ENCODE measurements around the gene SLC43A2.

SLC43A2 gene

DNA sequence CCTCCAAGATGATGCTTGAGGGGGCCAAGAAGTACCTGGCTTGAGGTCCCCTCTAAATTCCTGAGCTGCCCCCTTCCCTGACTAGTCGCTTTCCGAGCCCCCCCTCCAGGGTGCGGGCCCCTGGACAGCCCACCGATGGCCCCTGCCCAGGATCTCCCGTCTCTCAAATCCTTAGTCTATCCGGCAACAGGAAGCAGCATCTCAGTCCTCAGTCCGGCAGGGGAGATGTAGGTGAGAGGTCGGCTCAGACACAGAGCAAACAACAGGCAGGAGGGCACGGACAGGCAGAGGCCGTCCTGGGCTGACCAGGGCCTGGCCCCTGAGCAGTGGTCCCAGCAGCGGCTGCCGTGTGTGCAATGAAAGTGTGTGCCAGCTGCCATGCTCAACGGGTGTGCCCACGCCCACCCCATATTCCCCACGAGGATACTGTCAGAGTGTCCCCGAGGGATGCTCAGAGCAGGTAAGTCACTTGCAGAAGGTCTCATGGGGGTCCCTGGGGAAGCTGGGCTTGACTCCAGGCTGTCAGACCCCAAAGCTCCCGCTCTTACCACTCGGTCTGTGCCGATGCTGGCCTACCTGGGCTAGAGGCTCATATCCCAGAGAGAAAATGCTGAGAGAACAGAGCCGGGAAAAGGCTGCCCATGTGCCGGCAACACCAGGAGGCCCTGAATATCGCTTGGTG, 7.2 kb downstream of the SLC43A2 start:
- peak; percentile 20 for DNase-seq

- no peak for DNase-seq
Observed at GRCh38 chr17:1620486-1620885, 8.1 kb downstream of the SLC43A2 start.

DNA sequence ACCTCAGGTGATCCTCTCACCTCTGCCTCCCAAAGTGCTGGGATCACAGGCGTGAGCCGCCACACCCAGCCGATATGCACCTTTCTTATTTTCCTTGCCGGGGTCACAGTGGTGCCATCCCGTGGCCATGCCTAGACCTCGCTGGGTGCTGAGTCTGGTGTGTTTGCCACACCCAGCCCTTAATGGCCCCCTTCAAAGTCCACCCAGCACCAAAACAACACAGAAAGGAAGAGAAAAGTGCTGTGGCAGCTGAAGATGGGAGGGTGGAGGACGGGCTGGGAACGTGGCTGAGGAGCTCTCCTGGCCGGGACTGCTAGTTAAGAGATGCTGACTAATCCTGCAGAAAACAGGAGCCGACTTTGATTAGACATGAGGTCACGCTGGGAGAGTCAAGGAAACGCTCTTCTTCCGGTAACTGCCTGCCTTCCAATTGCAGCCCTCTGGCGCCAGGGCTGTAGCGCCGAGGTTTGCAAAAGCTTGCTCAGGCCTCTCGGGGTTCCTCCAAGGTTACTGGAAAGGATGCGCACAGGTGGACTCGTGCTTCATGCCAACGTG, 10.9 kb downstream of the SLC43A2 start:
- DNase-seq, result no peak

- DNase-seq, result no peak
Observed at GRCh38 chr17:1616101-1616500, 12.5 kb downstream of the SLC43A2 start.

GRCh38 chr17:1612400-1612799, 16.2 kb downstream of the SLC43A2 start:
- DNase-seq, result no peak

DNA sequence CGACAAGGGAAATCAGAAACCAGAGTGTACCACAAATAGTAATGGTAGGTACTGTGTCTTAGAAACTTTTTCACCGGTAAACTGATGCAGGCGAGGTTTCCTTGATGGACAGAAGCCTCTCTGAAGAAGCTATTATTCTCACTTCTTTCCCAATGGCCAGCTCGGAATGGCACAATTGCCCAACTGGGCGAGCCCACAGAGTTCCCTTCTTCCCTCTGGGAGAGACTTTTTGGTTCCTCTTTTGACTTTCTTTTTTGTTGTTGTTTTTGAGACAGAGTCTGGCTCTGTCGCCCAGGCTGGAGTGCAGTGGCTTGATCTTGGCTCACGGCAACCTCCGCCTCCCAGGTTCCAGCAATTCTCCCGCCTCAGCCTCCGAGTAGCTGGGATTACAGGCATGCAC, 16.9 kb downstream of the SLC43A2 start:
- DNase-seq, result no peak

- no peak for DNase-seq
Observed at GRCh38 chr17:1608676-1609075, 20.0 kb downstream of the SLC43A2 start.

DNA sequence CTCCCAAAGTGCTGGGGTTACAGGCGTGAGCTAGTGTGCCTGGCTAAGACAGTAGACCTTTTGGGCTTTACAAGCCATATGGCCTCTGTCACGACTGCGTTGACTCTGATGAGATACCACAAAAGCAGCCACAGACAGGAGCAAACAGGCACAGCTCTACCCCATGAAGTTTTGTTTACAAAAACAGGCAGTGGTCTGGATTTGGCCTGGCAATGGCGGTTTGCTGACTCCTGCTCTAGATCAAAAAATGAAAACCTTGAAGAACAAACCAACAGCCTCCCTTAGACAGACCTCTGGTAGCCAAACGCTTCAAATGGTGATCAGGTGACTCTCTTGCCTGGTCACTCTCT, 20.7 kb downstream of the SLC43A2 start:
- DNase-seq, result no peak

- DNase-seq, result no peak
Observed at GRCh38 chr17:1606352-1606985, 22.2 kb downstream of the SLC43A2 start.

- no peak for DNase-seq
Observed at GRCh38 chr17:1605681-1606351, 22.8 kb downstream of the SLC43A2 start.

GRCh38 chr17:1604831-1605528, 23.7 kb downstream of the SLC43A2 start:
- no peak for DNase-seq

DNA sequence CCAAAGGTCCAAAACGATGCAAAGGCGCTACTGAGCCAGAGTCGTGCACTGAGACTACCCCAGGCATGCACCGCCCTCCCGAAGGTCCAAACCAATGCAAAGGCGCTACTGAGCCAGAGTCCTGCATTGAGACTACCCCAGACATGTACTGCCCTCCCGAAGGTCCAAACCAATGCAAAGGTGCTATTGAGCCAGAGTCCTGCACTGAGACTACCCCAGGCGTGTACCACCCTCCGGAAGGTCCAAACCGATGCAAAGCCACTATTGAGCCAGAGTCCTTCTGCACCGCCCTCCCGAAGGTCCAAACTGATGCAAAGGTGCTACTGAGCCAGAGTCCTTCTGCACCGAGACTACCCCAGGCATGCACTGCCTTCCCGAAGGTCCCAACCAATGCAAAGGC, 27.1 kb downstream of the SLC43A2 start:
- DNase-seq, result no peak

- DNase-seq, result no peak
Observed at GRCh38 chr17:1598399-1599095, 30.1 kb downstream of the SLC43A2 start.

DNA sequence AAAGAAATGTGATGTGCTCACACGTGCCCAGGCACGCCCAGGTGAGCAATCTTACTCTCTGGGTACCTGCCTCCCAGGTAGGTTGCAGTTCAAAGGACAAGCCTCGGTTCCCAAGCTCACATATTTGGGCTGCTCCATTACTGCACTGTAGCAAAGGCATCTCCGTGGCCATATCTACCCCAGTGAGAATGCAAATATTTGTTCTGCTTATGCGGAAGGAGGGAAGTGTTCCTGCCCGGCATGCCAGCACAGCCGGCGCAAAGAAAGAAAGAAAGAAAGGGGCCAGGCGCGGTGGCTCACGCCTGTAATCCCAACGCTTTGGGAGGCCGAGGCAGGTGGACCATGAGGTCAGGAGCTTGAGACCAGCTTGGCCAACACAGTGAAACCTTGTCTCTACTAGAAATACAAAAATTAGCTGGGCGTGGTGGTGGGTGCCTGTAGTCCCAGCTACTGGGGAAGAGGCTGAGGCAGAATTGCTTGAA, 30.7 kb downstream of the SLC43A2 start:
- DNase-seq, result no peak

DNA sequence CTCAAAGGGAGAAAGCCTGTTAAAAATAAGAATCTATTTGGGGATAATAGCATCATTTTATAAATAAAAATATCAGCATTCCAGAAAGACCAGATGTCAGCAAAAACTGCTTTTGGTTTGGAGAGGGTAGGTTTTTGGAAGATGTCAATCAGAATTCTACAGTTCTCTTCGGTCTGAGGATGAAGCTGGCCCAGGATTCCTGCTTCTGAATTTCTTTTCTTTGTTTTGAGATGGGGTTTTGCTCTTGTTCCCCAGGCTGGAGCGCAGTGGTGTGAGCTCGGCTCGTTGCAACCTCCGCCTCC, 35.1 kb downstream of the SLC43A2 start:
- no peak for DNase-seq

DNA sequence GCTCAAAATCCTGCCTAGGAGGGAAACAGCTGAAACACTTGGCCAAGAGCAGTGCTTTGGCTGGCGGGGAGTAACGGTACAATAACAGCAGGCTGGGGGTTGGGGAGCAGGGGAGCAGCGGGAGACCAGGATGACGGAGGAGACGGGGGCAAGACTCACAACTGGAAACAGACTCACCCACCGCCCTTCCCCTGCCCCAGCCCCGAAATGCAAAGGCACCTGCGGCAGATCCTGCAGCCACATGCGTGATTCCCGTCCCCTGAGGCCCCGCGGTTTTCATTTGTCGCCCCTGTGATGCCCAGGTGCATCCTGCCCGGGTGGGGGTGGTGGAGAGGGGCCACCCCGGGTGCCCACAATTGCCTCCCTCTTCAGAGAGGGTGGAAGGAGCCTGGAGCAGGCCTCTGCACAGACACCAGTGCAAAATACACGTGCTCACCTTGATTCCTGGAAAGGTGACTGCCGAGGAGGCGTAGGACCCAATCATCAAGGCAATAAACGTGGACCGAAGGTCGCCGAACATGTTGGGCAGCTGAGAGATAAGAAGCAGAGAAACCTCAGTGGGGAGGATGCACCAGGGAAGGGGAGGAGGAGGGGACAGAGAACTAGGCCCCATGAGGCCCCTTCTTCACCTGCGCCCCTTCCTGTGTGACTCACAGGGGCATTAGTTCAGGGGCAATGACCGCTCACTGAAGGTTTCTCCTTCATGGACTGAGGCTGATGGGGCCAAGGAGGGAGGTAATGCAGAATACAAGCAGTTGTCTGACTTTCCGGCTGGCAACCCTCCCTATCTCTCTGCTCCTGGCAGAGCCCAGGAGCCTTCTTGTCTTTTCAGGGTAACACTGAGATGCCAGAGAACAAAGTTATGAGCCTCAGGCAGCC, 35.6 kb downstream of the SLC43A2 start:
- peak; percentile 44 for DNase-seq

DNA sequence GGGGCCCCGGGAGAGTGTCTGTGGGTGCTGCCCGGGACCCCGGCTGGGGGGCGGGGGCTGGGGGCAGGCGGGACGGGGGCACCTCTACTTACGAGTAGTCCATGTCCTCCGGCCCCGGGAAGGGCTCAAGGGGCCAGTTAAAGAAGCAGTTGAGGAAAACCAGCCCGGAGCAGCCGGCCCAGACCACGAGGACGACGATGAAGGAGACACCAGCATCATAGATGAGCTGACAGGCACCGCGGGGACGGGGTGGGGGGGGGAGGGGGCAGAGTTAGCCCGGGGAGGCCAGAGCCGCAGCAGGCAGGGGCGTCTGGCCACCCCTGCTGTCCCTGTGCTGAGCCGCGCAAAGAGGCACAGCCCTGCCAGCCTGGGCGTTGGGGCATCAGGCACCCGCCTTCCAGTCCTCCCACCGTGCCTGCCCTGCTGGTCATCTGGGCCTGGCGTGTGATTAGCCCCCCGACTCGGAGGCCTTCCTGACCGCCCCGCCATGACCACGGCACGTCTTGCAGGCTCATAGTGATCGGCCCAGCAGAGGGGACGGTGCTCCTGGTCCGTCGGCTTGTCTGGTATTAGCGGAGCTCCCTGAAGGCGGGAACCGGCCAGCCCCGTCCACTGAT, 37.1 kb downstream of the SLC43A2 start:
- no peak for DNase-seq

DNA sequence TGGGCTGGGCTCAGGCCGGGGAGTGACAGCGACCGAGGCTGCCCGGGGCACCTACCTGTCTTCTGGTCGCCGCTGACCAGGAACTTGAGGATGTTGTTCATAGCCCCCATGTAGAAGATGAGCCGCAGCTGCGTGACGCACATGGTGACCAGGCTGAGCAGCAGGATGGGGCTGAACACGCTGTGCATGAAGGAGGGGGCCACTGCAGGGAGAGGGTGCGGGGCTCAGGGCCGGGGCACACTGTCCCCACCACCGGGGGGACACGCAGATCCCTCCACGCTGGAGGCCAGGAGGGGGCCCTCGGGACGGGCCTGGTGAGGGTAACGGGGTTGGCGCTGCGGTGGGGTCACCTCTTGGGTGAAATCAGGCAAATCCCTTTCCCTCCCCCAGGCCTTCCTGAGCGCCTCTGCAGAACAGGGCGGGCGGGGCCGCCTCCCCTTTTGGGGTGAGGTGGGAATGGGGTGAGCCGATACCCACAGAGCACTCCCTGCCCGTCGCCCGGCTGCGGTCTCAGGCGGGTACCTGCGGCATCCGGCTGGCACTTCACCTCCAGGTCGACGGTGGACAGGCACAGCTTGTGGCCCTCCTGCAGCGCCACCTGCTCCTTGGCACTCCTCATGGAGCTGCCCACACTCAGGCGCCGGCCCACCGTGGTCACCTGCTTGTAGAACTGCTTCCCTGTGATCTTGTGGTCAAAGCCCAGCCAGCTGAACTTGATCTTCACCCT, 37.7 kb downstream of the SLC43A2 start:
- DNase-seq, result no peak

- no peak for DNase-seq
Observed at GRCh38 chr17:1590029-1590746, 38.4 kb downstream of the SLC43A2 start.

Data from NCI-H2171 treated with DMSO at 0.1 percent for 48 hours (cell line).